ENCODE data around the gene MBTD1. TPM values are rescaled to one million over a fixed set of nuclear protein-coding genes. Genes with fewer than 3 reads are reported as not detected.
A peak's percentile ranks its signal among the peaks of the same experiment; 100 is the strongest.

The MBTD1 gene
- total and polyA plus RNA-seq, 11 donors = 3.4 to 9.8 (median 5.8) TPM

GRCh38 chr17:51234162-51234561, 25.7 kb downstream of the MBTD1 start:
- intact Hi-C loops (cut with DNase I) = no loop called here
- ATAC-seq = no peak

GRCh38 chr17:51231999-51232398, 27.9 kb downstream of the MBTD1 start:
- TF ChIP-seq POLR2A (IDR thresholded peaks at IDR 0.05) = no peak
- TF ChIP-seq, protein P1, sequence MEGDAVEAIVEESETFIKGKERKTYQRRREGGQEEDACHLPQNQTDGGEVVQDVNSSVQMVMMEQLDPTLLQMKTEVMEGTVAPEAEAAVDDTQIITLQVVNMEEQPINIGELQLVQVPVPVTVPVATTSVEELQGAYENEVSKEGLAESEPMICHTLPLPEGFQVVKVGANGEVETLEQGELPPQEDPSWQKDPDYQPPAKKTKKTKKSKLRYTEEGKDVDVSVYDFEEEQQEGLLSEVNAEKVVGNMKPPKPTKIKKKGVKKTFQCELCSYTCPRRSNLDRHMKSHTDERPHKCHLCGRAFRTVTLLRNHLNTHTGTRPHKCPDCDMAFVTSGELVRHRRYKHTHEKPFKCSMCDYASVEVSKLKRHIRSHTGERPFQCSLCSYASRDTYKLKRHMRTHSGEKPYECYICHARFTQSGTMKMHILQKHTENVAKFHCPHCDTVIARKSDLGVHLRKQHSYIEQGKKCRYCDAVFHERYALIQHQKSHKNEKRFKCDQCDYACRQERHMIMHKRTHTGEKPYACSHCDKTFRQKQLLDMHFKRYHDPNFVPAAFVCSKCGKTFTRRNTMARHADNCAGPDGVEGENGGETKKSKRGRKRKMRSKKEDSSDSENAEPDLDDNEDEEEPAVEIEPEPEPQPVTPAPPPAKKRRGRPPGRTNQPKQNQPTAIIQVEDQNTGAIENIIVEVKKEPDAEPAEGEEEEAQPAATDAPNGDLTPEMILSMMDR (IDR thresholded peaks at IDR 0.05) = no peak
- no peaks in the 10 kb centered on the region for H3K36me3 ChIP-seq
- peaks cover 0 to 12% (median 0%) of the 10 kb centered on the region in 12 donors for H3K4me1 ChIP-seq
- ATAC-seq (peak in 1 of 4 donors; percentile 39), DNase-seq (no peak)
- H3K4me3 ChIP-seq = no peak overlapping the region
- WGBS, 4 donors = 73 to 90% (median 85%) methylated on average over 4 of the region's 4 CpGs
- peaks cover 0 to 8% (median 0%) of the 10 kb centered on the region in 12 donors for H3K9me3 ChIP-seq
- H3K27ac ChIP-seq = no peak overlapping the region
- intact Hi-C loops (cut with DNase I) = no loop called here
- no peaks in the 10 kb centered on the region for H3K27me3 ChIP-seq

More at GRCh38 chr17:51234162-51234561, 25.7 kb downstream of the MBTD1 start:
- H3K9me3 ChIP-seq = peaks cover 0 to 8% (median 0%) of the 10 kb centered on the region in 12 donors
- DNase-seq = no peak
- no peak for TF ChIP-seq POLR2A (IDR thresholded peaks at IDR 0.05)
- TF ChIP-seq, protein P1 (IDR thresholded peaks at IDR 0.05) = no peak
- H3K4me1 ChIP-seq = peaks cover 0 to 9% (median 0%) of the 10 kb centered on the region in 12 donors
- WGBS, 4 donors = 81 to 98% (median 90%) methylated on average over 6 of the region's 6 CpGs
- no peak overlapping the region for H3K27ac ChIP-seq
- no peaks in the 10 kb centered on the region for H3K27me3 ChIP-seq
- no peak overlapping the region for H3K4me3 ChIP-seq
- H3K36me3 ChIP-seq = peaks cover 0 to 6% (median 0%) of the 10 kb centered on the region in 9 donors

GRCh38 chr17:51230306-51230705, 29.5 kb downstream of the MBTD1 start:
- Histone ChIP-seq H3K9me3 (peaks cover 0 to 2% (median 0%) of the 10 kb centered on the region in 12 donors), H3K4me3 (no peak overlapping the region), H3K36me3 (no peaks in the 10 kb centered on the region), H3K27me3 (no peaks in the 10 kb centered on the region), H3K4me1 (peaks cover 0 to 17% (median 3%) of the 10 kb centered on the region in 12 donors), H3K27ac (no peak overlapping the region)
- intact Hi-C loops (cut with DNase I) = no loop called here
- DNase-seq = no peak
- WGBS, 4 donors = 75 to 83% (median 75%) methylated on average over 4 of the region's 4 CpGs
- no peak for TF ChIP-seq POLR2A (IDR thresholded peaks at IDR 0.05)
- TF ChIP-seq, protein P1 (IDR thresholded peaks at IDR 0.05) = no peak
- ATAC-seq = no peak

DNA sequence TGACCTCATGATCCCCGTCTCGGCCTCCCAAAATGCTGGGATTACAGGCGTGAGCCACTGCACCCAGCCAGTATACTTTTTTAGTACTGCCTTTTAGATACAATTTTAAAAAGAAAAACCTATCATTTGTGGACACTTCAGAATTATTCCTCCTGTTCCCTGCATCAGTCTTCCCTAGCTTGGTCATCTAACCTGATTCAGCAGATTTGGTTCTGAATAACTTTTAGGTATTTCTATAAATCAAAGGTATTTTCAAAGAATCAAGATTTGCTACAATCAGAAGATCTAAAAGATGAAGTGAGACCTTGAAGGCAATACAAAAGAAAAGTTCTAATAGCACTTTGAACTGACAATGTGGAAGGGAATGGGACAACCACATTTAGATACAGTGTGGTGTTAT, 30.0 kb downstream of the MBTD1 start:
- H3K4me1 ChIP-seq = peaks cover 0 to 21% (median 5%) of the 10 kb centered on the region in 12 donors
- DNase-seq (no peak), ATAC-seq (no peak)
- H3K27me3 ChIP-seq = no peaks in the 10 kb centered on the region
- no peaks in the 10 kb centered on the region for H3K9me3 ChIP-seq
- no peak overlapping the region for H3K27ac ChIP-seq
- intact Hi-C loops (cut with DNase I) = no loop called here
- H3K36me3 ChIP-seq = no peaks in the 10 kb centered on the region
- H3K4me3 ChIP-seq = no peak overlapping the region
- TF ChIP-seq, protein P1 (IDR thresholded peaks at IDR 0.05) = no peak
- TF ChIP-seq POLR2A (IDR thresholded peaks at IDR 0.05) = no peak
- WGBS, 4 donors = 98 to 100% (median 98%) methylated on average over 3 of the region's 3 CpGs

Measured in heart left ventricle (tissue), 16 donors.